ENCODE results near the gene C22orf42.
"Not testable (repeated sequence)": the region's sequence is repeated elsewhere in the genome, so short reads cannot be mapped to it uniquely, and the experiment has no call there.

C22orf42 gene

GRCh38 chr22:32134796-32135195 lies 24.3 kb downstream of the C22orf42 start:
- H3K4me2 ChIP-seq (ENCODE audit: low read length); H3K27ac ChIP-seq (ENCODE audit: low read depth, low read length, poor library complexity, severe bottlenecking); H3K27me3 ChIP-seq (ENCODE audit: insufficient read depth, low read length); H3K9me2 ChIP-seq (ENCODE audit: low read depth, low read length); H3K4me1 ChIP-seq (ENCODE audit: insufficient read depth, low read length, severe bottlenecking); H3K36me3 ChIP-seq (ENCODE audit: insufficient read depth, low read length); H2AFZ ChIP-seq (ENCODE audit: low read length); H3K4me3 ChIP-seq (ENCODE audit: low read depth, low read length, poor library complexity, severe bottlenecking); H3K9ac ChIP-seq (ENCODE audit: low read length); H3K9me3 ChIP-seq (ENCODE audit: low read length); H4K20me1 ChIP-seq (ENCODE audit: insufficient read depth, low read length); H3K79me2 ChIP-seq (ENCODE audit: insufficient read depth, low read length); H3F3A ChIP-seq (ENCODE audit: insufficient read depth, low read length): not testable (repeated sequence)

GRCh38 chr22:32132783-32133182 lies 26.3 kb downstream of the C22orf42 start:
- Histone ChIP-seq H3K27ac (ENCODE audit: low read depth, low read length, poor library complexity, severe bottlenecking) (no peak overlapping the region), H4K20me1 (ENCODE audit: insufficient read depth, low read length) (no peaks in the 10 kb centered on the region), H3K27me3 (ENCODE audit: insufficient read depth, low read length) (no peaks in the 10 kb centered on the region), H3K79me2 (ENCODE audit: insufficient read depth, low read length) (no peaks in the 10 kb centered on the region), H3F3A (ENCODE audit: insufficient read depth, low read length) (no peaks in the 10 kb centered on the region), H2AFZ (ENCODE audit: low read length) (no peak overlapping the region), H3K9me3 (ENCODE audit: low read length) (no peaks in the 10 kb centered on the region), H3K9me2 (ENCODE audit: low read depth, low read length) (no peaks in the 10 kb centered on the region), H3K4me2 (ENCODE audit: low read length) (no peak overlapping the region), H3K4me1 (ENCODE audit: insufficient read depth, low read length, severe bottlenecking) (no peaks in the 10 kb centered on the region), H3K9ac (ENCODE audit: low read length) (no peak overlapping the region), H3K36me3 (ENCODE audit: insufficient read depth, low read length) (no peaks in the 10 kb centered on the region), H3K4me3 (ENCODE audit: low read depth, low read length, poor library complexity, severe bottlenecking) (no peak overlapping the region)
- TF ChIP-seq CTCF (IDR thresholded peaks at IDR 0.05; ENCODE audit: low read length) (no peak), EZH2 (IDR thresholded peaks at IDR 0.05; ENCODE audit: borderline replicate concordance, low read length) (no peak)

- TF ChIP-seq CTCF (IDR thresholded peaks at IDR 0.05; ENCODE audit: low read length) (no peak), EZH2 (IDR thresholded peaks at IDR 0.05; ENCODE audit: borderline replicate concordance, low read length) (no peak)
- Histone ChIP-seq H3K9me2 (ENCODE audit: low read depth, low read length) (no peaks in the 10 kb centered on the region), H4K20me1 (ENCODE audit: insufficient read depth, low read length) (no peaks in the 10 kb centered on the region), H3K4me2 (ENCODE audit: low read length) (no peak overlapping the region), H3K4me3 (ENCODE audit: low read depth, low read length, poor library complexity, severe bottlenecking) (no peak overlapping the region), H3K9me3 (ENCODE audit: low read length) (no peaks in the 10 kb centered on the region), H3K27me3 (ENCODE audit: insufficient read depth, low read length) (no peaks in the 10 kb centered on the region), H3F3A (ENCODE audit: insufficient read depth, low read length) (no peaks in the 10 kb centered on the region), H3K79me2 (ENCODE audit: insufficient read depth, low read length) (no peaks in the 10 kb centered on the region), H3K27ac (ENCODE audit: low read depth, low read length, poor library complexity, severe bottlenecking) (no peak overlapping the region), H3K9ac (ENCODE audit: low read length) (no peak overlapping the region), H3K4me1 (ENCODE audit: insufficient read depth, low read length, severe bottlenecking) (no peaks in the 10 kb centered on the region), H3K36me3 (ENCODE audit: insufficient read depth, low read length) (no peaks in the 10 kb centered on the region), H2AFZ (ENCODE audit: low read length) (no peak overlapping the region)
Observed at GRCh38 chr22:32132126-32132525, 27.0 kb downstream of the C22orf42 start.

- no peak overlapping the region for H3K4me3 ChIP-seq (ENCODE audit: low read depth, low read length, poor library complexity, severe bottlenecking)
- no peaks in the 10 kb centered on the region for H3K4me1 ChIP-seq (ENCODE audit: insufficient read depth, low read length, severe bottlenecking)
- no peak overlapping the region for H3K9ac ChIP-seq (ENCODE audit: low read length)
- H3F3A ChIP-seq (ENCODE audit: insufficient read depth, low read length), result no peaks in the 10 kb centered on the region
- TF ChIP-seq EZH2 (IDR thresholded peaks at IDR 0.05; ENCODE audit: borderline replicate concordance, low read length) (no peak), CTCF (IDR thresholded peaks at IDR 0.05; ENCODE audit: low read length) (no peak)
- no peaks in the 10 kb centered on the region for H4K20me1 ChIP-seq (ENCODE audit: insufficient read depth, low read length)
- no peak overlapping the region for H3K4me2 ChIP-seq (ENCODE audit: low read length)
- no peaks in the 10 kb centered on the region for H3K9me2 ChIP-seq (ENCODE audit: low read depth, low read length)
- no peaks in the 10 kb centered on the region for H3K27me3 ChIP-seq (ENCODE audit: insufficient read depth, low read length)
- H2AFZ ChIP-seq (ENCODE audit: low read length), result no peak overlapping the region
- no peaks in the 10 kb centered on the region for H3K36me3 ChIP-seq (ENCODE audit: insufficient read depth, low read length)
- no peaks in the 10 kb centered on the region for H3K79me2 ChIP-seq (ENCODE audit: insufficient read depth, low read length)
- no peak overlapping the region for H3K27ac ChIP-seq (ENCODE audit: low read depth, low read length, poor library complexity, severe bottlenecking)
- no peaks in the 10 kb centered on the region for H3K9me3 ChIP-seq (ENCODE audit: low read length)
Observed at GRCh38 chr22:32130464-32130863, 28.6 kb downstream of the C22orf42 start.
